Measurements from ENCODE around the gene HELZ.
"Not testable (repeated sequence)": the region's sequence is repeated elsewhere in the genome, so short reads cannot be mapped to it uniquely, and the experiment has no call there.

The HELZ gene

GRCh38 chr17:67047382-67047781 is 197.6 kb downstream of the HELZ start:
- DNase-seq = no peak

DNA sequence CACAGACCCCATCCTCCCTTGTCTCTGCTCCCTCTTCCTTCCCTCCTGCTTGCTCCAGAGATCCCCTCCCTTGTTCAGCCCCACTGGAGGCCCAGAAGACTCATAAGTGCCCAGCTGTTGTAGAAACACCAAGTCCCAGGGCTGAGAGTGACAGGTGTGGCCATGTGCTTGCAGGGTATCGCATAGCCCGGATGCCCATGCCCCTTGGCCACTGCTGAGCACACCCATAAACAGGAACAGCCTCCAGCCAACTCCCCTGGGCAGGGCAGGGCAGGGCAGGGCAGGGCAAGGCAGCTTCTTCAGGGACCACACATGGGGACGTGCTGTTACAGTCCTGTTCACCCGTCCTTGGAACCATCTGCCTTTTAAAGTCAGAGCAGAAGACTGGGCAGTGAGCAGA is 198.6 kb downstream of the HELZ start:
- DNase-seq = no peak

DNA sequence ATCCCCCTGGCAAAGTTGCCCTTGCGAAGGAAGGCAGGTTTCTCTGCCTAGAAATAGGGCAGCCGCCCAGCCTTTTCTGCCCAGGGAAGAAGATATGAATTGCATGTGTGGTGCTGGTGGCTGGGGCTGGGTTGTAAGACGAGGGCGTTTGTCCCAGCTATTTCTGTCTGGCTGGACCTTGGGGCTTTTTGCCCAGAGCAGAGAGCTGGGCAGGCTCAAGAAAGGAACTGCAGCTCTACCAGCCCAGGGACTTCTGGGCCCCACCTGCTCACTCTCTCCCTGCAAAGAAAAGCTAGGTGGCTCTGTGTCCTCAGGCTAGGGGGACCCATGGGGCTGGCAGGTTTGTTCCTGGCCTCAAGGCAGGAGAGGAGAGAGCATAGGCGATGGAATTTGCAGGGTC is 200.1 kb downstream of the HELZ start:
- DNase-seq = no peak

GRCh38 chr17:67044016-67044772 is 200.8 kb downstream of the HELZ start, which contains the start of gene CACNG1:
CACNG1 (plus strand) TSS chr17:67044554; CDS start chr17:67044661, 107 bp downstream.
- DNase-seq = no peak

- no peak for DNase-seq
Observed at GRCh38 chr17:67043283-67043682, 201.7 kb downstream of the HELZ start.

- no peak for DNase-seq
Observed at GRCh38 chr17:67041941-67042899, 202.8 kb downstream of the HELZ start.

DNA sequence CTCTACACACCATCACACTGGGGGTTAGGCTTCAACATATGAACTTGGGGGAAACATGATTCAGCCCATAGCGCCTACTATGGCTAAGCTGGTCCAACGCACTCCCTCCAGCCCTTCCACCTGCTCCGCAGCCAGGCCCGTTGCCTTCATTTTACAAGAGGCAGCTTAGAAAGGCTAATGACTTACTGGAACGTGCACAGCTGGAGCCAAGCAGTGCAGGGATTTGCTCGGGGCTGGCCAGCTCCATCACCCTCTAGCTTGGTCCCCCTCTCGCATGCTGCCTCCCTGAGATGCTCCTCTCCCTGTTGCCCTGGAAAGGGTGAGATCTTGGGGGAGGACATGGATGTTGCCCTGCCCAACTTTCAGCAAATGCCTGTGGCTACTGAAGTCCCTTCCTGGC is 203.5 kb downstream of the HELZ start:
- DNase-seq = no peak

DNA sequence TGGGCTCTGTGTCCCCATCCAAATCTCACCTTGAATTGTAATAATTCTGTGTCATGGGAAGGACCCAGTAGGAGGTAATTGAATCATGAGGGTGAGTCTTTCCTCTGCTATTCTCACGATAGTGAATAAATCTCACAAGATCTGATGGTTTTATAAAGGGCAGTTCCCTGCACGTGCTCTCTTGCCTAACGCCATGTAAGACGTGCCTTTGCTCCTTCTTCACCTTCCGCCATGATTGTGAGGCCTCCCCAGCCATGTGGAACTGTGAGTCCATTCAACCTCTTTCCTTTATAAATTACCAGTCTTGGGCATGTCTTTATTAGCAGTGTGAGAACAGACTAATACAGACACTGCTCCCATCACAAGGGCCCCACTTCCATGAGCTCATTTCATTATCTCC is 203.9 kb downstream of the HELZ start:
- DNase-seq = not testable (repeated sequence)

- no peak for DNase-seq
Observed at GRCh38 chr17:67040652-67041051, 204.3 kb downstream of the HELZ start.

DNA sequence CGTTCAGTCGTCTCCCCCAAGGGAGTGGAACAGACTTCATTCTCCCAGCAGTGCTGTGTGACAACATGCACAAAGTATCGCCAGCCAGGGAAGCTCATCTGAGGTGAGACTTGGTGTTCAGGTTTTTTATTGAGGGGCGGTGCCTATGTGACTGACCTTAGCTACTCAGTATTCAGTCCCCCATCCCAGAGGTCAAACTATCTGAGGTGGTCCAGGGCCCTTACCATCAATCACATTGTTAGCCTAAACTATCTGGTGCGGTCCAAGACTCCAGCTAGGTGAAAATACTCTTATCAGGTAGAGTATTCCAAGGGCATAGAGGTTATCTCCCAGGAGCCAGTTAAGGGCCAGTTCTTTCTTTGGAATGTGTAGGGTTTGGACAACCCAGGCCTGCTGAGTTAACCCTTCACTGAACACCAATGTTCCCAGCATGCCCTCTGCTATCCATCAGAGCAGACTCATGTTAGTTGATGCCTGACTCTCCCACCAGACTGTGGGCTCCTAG is 206.1 kb downstream of the HELZ start:
- DNase-seq = no peak

DNA sequence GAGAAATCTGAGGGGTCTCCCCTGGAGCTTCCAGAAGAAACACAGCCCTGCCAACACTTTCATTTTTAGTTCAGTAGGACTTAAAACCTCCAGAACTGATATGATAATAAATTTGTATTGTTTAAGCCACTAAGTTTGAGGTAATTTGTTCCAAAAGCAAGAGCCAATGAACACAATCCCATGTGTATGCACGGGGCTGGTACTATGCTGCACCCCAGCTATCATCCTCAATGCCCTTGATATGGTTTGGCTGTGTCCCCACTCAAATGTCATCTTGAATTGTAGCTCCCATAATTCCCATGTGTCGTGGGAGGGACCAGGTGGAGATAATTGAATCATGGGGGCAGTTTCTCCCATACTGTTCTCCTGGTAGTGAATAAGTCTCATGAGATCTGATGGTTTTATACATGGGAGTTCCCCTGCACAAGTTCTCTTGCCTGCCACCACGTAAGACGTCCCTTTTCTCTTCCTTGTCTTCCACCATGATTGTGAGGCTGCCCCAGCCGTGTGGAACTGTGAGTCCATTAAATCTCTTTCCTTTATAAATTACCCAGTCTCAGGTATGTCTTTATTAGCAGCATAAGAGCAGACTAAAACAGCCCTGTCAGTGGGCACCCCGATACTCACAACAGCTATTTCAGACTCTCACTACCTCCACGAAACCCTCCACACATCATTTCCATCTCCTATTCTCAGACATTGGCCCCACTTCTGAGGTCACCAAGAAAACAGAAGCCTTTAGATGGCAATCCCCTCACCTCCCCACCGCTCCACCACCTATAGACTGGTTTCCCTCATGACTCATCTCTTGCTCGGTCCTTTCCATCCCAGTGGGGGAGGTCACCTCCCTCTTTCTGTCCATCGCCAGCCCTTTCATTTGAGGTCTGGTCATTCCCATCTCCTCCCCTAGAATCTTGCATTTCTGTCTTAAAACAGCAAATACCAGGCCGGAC is 209.6 kb downstream of the HELZ start:
- no peak for DNase-seq

DNA sequence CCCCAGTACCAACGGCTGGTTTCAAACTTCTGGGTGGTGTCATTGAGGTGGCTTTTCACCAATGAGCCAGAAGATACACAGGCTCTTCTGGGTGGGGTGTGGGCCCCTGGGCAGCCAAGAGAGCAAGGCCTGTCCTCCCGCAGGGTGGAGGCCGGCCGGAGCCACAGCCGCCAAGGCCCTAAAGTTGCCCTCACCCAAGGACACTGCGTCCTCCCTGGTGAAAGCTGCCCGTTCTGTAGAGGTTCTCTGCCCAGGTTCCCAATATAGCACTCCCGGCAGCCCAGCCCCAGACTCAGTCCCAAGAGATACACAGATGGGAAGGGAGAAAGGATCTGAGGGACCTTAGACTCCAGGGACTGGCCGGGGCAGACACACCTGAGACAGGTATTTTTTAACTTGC is 211.4 kb downstream of the HELZ start:
- DNase-seq = no peak

DNA sequence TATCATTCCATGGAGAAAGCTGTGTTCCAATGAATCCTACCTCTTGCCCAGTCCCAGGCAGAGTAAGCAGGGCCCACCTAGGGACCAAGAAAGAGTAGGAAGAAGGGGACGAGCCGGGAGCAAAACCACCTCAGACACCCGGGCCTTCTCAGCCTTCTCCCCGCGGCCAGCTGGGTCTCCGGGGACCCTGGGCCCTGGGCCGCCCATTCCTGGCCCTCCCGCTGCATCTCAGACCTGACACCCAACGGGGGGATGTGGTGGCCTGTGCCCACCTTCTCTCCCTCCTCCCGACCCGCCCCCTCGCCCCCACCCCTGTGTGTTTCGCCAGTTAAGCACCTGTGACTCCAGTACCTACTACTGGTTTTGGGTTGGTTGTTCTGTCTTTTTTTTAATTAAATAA is 212.0 kb downstream of the HELZ start:
- DNase-seq = no peak

GRCh38 chr17:67032382-67032781 is 212.6 kb downstream of the HELZ start:
- no peak for DNase-seq

DNA sequence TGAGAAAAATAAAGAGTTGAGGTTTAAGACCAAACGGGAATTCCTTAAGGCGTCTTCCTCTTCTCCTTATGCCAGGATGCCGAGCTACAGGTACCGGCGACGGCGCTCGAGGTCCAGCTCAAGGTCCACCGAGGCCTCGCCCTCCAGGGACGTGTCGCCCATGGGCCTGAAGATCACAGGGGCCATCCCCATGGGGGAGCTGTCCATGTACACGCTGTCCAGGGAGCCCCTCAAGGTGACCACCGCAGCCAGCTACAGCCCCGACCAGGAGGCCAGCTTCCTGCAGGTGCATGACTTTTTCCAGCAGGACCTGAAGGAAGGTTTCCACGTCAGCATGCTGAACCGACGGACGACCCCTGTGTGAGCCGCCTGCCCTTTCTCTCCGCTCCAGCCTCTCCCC is 214.4 kb downstream of the HELZ start:
- no peak for DNase-seq

GRCh38 chr17:67027031-67027628 is 217.9 kb downstream of the HELZ start:
- no peak for DNase-seq

DNA sequence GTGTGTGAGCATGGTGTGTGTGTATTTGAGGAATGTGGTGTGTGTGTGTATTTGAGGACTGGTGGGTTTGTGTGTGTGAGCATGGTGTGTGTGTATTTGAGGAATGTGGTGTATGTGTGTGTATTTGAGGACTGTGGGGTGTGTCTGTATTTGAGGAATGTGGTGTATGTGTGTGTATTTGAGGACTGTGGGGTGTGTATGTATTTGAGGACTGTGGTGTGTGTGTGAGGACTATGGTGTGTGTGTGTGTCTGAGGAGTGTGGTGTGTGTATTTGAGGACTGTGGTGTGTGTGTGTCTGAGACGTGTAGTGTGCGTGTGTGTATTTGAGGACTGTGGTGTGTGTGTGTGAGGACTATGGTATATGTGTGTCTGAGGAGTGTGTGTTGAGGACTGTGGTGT is 218.7 kb downstream of the HELZ start:
- no peak for DNase-seq

- DNase-seq = no peak
Observed at GRCh38 chr17:67025216-67025792, 219.7 kb downstream of the HELZ start.

- DNase-seq = no peak
Observed at GRCh38 chr17:67024736-67025135, 220.3 kb downstream of the HELZ start.

DNA sequence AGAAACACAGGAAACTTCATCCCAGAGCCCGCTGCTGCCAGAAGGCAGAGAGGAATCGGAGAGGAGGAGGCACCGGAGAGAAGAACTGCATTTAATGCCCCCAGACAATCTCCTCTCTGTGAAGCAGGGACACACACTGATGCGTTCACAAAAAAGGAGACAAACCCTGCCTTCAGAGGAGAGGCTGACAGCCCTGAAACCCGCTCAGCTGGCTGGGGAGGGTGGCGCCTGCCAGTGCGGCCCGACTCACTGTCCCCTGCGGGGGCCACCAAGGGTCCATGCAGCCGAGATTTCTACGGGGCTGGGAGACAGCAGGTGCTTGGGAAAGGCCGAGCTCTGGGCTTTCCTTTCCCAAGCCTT is 222.6 kb downstream of the HELZ start:
- DNase-seq = no peak

- no peak for DNase-seq
Observed at GRCh38 chr17:67021743-67022450, 223.1 kb downstream of the HELZ start.
